ENCODE results near the gene CHCHD3. TPM values are rescaled to one million over a fixed set of nuclear protein-coding genes. Genes with fewer than 3 reads are reported as not detected.

CHCHD3 gene
- total RNA-seq, 1 donor from 2014 or later, result 75.5 TPM

GRCh38 chr7:132777414-132777813, 304.5 kb downstream of the CHCHD3 start:
- no peak overlapping the region for H3K4me3 ChIP-seq (ENCODE audit: low read depth, low read length)
- DNase-seq (ENCODE audit: low read depth), result no peak
- TF ChIP-seq, protein P1, sequence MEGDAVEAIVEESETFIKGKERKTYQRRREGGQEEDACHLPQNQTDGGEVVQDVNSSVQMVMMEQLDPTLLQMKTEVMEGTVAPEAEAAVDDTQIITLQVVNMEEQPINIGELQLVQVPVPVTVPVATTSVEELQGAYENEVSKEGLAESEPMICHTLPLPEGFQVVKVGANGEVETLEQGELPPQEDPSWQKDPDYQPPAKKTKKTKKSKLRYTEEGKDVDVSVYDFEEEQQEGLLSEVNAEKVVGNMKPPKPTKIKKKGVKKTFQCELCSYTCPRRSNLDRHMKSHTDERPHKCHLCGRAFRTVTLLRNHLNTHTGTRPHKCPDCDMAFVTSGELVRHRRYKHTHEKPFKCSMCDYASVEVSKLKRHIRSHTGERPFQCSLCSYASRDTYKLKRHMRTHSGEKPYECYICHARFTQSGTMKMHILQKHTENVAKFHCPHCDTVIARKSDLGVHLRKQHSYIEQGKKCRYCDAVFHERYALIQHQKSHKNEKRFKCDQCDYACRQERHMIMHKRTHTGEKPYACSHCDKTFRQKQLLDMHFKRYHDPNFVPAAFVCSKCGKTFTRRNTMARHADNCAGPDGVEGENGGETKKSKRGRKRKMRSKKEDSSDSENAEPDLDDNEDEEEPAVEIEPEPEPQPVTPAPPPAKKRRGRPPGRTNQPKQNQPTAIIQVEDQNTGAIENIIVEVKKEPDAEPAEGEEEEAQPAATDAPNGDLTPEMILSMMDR (conservative IDR thresholded peaks at IDR 0.05; ENCODE audit: low read depth, low read length), result no peak

DNA sequence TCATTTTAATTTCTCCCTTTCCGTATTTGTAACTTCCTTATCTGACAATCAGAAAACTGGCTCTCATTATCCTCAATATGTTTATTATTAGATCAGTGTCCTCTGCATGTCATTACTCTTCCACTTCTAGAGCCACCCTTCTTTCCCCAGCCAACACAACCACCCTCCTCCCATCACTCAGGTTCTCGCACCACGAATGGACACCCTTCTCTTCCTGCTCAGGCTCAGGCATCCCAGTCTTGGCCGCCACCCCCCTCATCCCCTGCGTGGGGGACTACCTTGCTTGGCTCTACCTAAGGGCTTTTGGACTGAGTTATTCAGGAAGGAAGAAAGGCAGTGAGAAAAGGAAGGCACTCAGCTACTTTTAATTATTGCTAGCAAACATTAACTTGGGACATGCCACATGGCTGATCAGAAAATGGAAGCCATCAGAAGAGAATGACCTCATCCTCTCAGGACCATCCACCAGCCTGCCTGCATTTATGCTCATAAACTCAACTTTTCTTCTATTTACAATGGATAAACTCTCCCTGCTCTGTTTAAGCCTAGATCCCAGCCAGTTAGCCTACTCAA, 305.8 kb downstream of the CHCHD3 start:
- no peak for DNase-seq (ENCODE audit: low read depth)
- no peak overlapping the region for H3K4me3 ChIP-seq (ENCODE audit: low read depth, low read length)
- TF ChIP-seq, protein P1 (conservative IDR thresholded peaks at IDR 0.05; ENCODE audit: low read depth, low read length), result no peak

- H3K4me3 ChIP-seq (ENCODE audit: low read depth, low read length), result no peak overlapping the region
- no peak for DNase-seq (ENCODE audit: low read depth)
- TF ChIP-seq, protein P1 (conservative IDR thresholded peaks at IDR 0.05; ENCODE audit: low read depth, low read length), result no peak
Observed at GRCh38 chr7:132773527-132773956, 308.3 kb downstream of the CHCHD3 start.

- no peak overlapping the region for H3K4me3 ChIP-seq (ENCODE audit: low read depth, low read length)
- TF ChIP-seq, protein P1 (conservative IDR thresholded peaks at IDR 0.05; ENCODE audit: low read depth, low read length), result no peak
- DNase-seq (ENCODE audit: low read depth), result no peak
Observed at GRCh38 chr7:132771301-132771730, 310.6 kb downstream of the CHCHD3 start.

- H3K4me3 ChIP-seq (ENCODE audit: low read depth, low read length), result no peak overlapping the region
- DNase-seq (ENCODE audit: low read depth), result no peak
- TF ChIP-seq, protein P1 (conservative IDR thresholded peaks at IDR 0.05; ENCODE audit: low read depth, low read length), result no peak
Observed at GRCh38 chr7:132770055-132770454, 311.8 kb downstream of the CHCHD3 start.

DNA sequence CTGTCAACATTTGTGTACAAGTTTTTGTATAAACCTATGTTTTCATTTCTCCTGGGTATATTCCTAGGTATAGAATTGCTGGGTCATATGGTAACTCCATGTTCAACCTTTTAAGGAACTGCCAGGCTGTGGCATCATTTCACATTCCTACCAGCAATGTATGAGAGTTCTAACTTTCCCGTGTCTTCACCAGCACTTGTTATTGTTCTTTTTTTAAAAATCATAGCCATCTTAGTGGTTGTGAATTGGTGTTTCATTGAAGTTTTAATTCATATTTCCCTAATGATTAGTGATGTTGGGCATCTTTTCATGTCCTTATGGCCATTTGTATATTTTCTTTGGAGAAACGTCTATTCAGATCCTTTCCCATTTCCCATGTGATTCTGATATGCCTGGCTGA, 312.6 kb downstream of the CHCHD3 start:
- H3K4me3 ChIP-seq (ENCODE audit: low read depth, low read length), result no peak overlapping the region
- TF ChIP-seq, protein P1 (conservative IDR thresholded peaks at IDR 0.05; ENCODE audit: low read depth, low read length), result no peak
- DNase-seq (ENCODE audit: low read depth), result no peak

GRCh38 chr7:132768099-132768498, 313.8 kb downstream of the CHCHD3 start:
- H3K4me3 ChIP-seq (ENCODE audit: low read depth, low read length), result no peak overlapping the region
- DNase-seq (ENCODE audit: low read depth), result no peak
- TF ChIP-seq, protein P1 (conservative IDR thresholded peaks at IDR 0.05; ENCODE audit: low read depth, low read length), result no peak
